Measurements from ENCODE around the gene NAA80.

DNA sequence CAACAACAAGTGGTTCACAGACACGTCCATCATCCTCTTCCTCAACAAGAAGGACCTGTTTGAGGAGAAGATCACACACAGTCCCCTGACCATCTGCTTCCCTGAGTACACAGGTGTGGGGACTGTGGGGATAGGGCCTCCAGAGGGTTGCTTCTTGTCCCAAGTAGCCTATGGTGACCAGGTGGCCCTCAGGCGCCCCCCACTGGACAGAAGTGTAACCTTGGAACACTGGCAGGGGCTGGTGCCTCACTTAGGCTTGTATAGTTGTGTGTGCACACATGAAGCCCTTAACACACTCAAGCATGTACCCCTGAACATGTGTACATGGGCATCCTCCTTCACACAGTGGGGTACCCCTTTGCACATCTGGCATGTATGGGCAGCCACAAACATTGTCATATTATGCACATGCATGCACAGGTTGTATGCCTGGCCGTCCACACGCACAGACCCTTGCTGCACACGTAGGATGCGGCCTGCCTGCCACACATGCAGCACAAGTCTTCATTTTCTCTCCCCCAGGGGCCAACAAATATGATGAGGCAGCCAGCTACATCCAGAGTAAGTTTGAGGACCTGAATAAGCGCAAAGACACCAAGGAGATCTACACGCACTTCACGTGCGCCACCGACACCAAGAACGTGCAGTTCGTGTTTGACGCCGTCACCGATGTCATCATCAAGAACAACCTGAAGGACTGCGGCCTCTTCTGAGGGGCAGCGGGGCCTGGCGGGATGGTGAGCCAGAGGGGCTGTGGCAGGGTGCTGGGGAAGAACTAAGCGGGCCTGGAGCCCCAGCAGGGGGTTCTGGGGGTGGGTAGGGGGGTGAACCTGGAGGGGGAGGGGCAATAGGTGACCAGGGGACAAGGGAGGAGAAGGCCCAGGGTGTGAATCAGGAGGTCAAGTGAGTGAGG is 42.0 kb downstream of the NAA80 start:
- TF ChIP-seq EZH2phosphoT487 (IDR thresholded peaks at IDR 0.05; ENCODE audit: low read depth) = no peak
- TF ChIP-seq, protein P1, sequence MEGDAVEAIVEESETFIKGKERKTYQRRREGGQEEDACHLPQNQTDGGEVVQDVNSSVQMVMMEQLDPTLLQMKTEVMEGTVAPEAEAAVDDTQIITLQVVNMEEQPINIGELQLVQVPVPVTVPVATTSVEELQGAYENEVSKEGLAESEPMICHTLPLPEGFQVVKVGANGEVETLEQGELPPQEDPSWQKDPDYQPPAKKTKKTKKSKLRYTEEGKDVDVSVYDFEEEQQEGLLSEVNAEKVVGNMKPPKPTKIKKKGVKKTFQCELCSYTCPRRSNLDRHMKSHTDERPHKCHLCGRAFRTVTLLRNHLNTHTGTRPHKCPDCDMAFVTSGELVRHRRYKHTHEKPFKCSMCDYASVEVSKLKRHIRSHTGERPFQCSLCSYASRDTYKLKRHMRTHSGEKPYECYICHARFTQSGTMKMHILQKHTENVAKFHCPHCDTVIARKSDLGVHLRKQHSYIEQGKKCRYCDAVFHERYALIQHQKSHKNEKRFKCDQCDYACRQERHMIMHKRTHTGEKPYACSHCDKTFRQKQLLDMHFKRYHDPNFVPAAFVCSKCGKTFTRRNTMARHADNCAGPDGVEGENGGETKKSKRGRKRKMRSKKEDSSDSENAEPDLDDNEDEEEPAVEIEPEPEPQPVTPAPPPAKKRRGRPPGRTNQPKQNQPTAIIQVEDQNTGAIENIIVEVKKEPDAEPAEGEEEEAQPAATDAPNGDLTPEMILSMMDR (IDR thresholded peaks at IDR 0.05; ENCODE audit: low read depth, low read length) = peak; percentile 39

Data from OCI-LY3 (cell line).